RWPE1 (cell line): ENCODE data around the gene NSMCE4A.
A peak's percentile ranks its signal among the peaks of the same experiment; 100 is the strongest.

Experiments
- CTCF ChIA-PET: fragments of 350-600 bp; sonication (Branson Sonifier 250); formaldehyde crosslinking; extraction: SDS; loops from one replicate; lab custom pipeline; 2021; lab: Yijun Ruan, JAX
- POLR2A ChIA-PET: fragments of 400-600 bp; formaldehyde crosslinking; extraction: SDS; loops from one replicate; lab custom pipeline; 2020; ENCODE audit warnings: antibody characterized with exemption; ENCODE audit not compliant: low non-redundant PET; lab: Yijun Ruan, JAX
- DNase-seq: peaks from one replicate; pipeline ENCODE4 v3.0.0; 2012; ENCODE audit warnings: low spot score
- H3K27ac ChIP-seq: fragments of 450-650 bp; 2 replicates; pipeline ENCODE4 v1.5.1; 2017
- TF ChIP-seq, protein P1 (sequence below): fragments of 450-650 bp; conservative IDR thresholded peaks from 2 replicates; pipeline ENCODE4 v1.5.1; 2017; ENCODE audit warnings: low read depth, mild to moderate bottlenecking

NSMCE4A gene

DNA sequence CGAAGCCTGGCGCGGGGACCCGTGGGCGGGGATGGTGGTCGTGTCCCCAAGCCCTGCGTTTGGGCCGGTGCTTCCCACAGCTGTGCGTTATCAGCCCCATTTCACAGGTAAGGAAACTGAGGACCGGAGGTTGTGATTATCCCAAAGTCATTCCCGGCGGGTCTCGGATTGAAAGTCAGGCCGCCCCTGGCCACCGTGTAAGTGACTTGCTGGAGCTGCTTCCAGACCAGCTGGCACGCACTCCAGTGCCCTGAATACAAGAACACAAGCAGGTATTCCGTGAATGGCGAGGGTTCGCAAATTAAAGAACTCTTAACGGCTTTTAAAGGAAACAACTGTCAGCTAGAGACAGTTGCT lies 46.5 kb downstream of the NSMCE4A start:
- H3K27ac ChIP-seq, result peak overlapping the region; percentile 97
- ChIA-PET POLR2A (interaction anchor here (1.0 kb wide), 1 partner anchor 209 kb away, joined by 3 read pairs; no protein-coding TSS in a partner anchor), CTCF (interaction anchor here (0.6 to 1.0 kb wide), 4 partner anchors 28 to 353 kb away, joined by 3 read pairs; no protein-coding TSS in a partner anchor)
- DNase-seq, result peak; percentile 13
- TF ChIP-seq, protein P1, sequence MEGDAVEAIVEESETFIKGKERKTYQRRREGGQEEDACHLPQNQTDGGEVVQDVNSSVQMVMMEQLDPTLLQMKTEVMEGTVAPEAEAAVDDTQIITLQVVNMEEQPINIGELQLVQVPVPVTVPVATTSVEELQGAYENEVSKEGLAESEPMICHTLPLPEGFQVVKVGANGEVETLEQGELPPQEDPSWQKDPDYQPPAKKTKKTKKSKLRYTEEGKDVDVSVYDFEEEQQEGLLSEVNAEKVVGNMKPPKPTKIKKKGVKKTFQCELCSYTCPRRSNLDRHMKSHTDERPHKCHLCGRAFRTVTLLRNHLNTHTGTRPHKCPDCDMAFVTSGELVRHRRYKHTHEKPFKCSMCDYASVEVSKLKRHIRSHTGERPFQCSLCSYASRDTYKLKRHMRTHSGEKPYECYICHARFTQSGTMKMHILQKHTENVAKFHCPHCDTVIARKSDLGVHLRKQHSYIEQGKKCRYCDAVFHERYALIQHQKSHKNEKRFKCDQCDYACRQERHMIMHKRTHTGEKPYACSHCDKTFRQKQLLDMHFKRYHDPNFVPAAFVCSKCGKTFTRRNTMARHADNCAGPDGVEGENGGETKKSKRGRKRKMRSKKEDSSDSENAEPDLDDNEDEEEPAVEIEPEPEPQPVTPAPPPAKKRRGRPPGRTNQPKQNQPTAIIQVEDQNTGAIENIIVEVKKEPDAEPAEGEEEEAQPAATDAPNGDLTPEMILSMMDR, result no peak

DNA sequence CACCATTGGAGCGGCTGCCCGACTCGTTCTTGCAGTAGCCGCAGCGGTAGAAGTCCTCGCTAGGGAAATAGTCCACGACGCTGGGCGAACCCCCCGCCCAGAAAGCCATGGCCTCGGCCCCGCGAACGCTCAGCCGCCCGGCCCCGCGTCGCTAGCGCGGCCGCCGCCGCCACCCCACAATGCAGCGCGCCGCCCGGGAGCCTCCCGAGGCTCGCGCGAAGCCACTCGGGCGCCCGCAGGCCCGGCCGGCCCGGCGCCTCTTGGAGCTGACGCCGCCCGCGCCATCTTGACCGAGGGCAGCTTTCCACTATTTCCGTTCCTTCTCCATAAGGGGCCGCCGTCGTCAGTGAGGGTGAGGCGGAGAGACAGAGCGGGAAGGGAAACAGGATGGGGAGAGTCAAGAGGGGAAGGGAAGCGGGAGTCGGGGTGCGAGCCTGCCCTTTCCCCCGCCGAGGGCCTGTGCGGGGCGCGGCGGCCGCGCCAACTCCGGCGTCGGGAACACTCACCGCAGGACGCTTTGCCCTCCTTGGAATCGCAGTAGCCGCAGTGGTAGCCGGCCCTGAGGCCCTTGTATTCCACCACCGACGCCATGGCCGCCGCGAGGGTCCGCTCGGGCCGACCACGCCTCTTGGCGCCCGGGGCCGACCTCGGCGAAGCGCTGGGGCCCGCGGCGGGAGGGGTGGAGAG lies 47.0 kb downstream of the NSMCE4A start, which contains the start of gene ATE1:
Gene ATE1, minus strand, starts transcription at position 191 of the 687 bp plus-strand sequence. Its CDS starts 82 bp downstream, at position 109.
- ChIA-PET POLR2A (interaction anchor here (0.5 to 1.0 kb wide), 3 partner anchors 47 to 210 kb away, joined by 3 read pairs; partner anchors contain the start of gene NSMCE4A), CTCF (interaction anchor here (0.6 to 1.0 kb wide), 4 partner anchors 28 to 873 kb away, joined by 3 to 5 read pairs (median 3); no protein-coding TSS in a partner anchor)
- DNase-seq, result peak; percentile 89
- H3K27ac ChIP-seq, result peak within 1 kb of the TSS; percentile 97
- TF ChIP-seq, protein P1, result no peak

DNA sequence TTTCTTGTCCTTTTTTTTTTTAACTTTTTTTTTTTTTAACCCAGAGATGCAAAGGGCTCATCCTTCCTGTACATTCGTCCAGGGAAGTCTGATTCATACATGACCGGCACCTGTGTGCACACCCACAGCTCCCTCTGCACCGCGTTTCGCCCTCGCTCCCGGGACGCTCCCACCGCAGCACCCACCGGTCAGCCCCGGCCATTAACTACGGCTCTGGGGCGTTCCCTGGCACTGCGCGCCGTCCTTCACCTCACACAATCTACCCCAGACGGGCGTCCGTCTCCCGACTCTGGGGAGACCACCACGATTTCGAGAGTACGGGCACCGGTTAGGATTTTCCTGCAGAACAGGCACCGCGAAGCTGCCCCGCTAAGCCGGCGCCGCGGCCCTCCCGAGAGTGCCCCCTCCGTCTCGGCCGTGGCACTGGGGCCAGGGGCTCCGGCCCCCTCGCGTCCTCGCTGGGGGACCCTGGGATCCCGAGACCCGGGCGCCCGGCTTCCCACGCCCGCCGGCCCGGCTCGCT lies 47.6 kb downstream of the NSMCE4A start:
- TF ChIP-seq, protein P1, result no peak
- peak overlapping the region; percentile 97 for H3K27ac ChIP-seq
- peak; percentile 84 for DNase-seq
- POLR2A ChIA-PET, result interaction anchor here (0.5 to 1.0 kb wide), 5 partner anchors 47 to 210 kb away, joined by 3 to 7 read pairs (median 3); partner anchors contain the start of gene NSMCE4A
- CTCF ChIA-PET, result interaction anchor here (0.7 to 1.0 kb wide), 2 partner anchors 186 to 874 kb away, joined by 3 to 5 read pairs; no protein-coding TSS in a partner anchor

DNA sequence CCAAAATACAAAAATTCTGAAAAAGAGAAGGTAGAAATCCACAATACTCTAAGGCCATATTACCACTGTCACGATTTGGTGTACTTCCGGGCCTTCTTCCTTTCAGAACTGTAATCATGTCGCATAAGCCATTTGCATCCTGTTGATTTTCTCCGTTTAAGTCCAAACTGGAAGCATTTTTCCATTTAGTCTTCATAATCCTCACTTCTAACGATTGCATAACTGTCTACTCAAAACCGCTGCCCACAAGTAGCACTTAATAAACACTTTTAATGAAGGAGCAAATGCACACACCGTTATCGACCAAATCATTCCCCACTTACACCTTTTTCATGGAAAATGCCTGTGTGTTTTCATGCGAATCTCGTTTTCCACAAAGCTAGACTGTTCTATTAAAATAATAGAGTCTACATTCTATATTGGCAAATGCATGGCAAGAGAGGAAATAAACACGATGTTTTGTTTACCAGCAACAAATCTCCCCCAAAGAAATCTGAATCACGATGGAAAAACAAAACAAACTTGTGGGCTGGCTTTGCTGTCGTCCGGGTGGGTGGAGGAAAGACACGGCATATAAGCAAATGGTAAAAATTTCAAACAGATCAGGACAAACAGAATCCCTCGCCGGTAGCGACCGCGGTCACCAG lies 48.2 kb downstream of the NSMCE4A start:
- TF ChIP-seq, protein P1, result no peak
- CTCF ChIA-PET, result interaction anchor here (0.7 kb wide), 1 partner anchor 368 kb away, joined by 3 read pairs; no protein-coding TSS in a partner anchor
- H3K27ac ChIP-seq, result peak overlapping the region; percentile 97
- POLR2A ChIA-PET, result interaction anchor here (0.5 to 0.6 kb wide), 2 partner anchors 166 to 186 kb away, joined by 3 to 7 read pairs; no protein-coding TSS in a partner anchor
- peak; percentile 14 for DNase-seq

DNA sequence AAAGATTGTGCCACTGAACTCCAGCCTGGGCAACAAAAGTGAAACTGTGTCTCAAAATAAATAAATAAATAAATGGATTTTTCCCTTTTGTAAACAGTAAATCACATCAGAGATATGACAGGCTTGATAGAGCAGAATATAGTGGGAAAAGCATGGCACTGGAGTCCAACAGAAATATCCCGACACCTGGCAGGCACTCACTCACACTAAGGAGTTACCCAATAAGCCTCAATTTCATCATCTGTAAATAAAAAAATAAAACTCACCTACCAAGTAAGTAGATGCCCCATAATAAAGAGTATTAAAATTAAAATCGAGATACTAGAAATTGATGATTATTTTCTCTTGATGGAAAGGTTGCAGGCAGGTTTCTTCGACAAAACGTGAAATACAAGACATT lies 48.9 kb downstream of the NSMCE4A start:
- 0 out of 2 replicates have a peak overlapping the region, but pooled peaks have one; percentile 18 for H3K27ac ChIP-seq
- ChIA-PET POLR2A (no interaction called here), CTCF (no interaction called here)
- TF ChIP-seq, protein P1, result no peak
- DNase-seq, result no peak
